Measurements from ENCODE around the gene C10orf88. TPM values are rescaled to one million over a fixed set of nuclear protein-coding genes. Genes with fewer than 3 reads are reported as not detected.

The C10orf88 gene
- total and polyA plus RNA-seq, 2 of the 13 experiments (the other 11 are each of a cell fraction or from before 2014, with no cell fraction given) = 4.6 to 11.8 TPM

DNA sequence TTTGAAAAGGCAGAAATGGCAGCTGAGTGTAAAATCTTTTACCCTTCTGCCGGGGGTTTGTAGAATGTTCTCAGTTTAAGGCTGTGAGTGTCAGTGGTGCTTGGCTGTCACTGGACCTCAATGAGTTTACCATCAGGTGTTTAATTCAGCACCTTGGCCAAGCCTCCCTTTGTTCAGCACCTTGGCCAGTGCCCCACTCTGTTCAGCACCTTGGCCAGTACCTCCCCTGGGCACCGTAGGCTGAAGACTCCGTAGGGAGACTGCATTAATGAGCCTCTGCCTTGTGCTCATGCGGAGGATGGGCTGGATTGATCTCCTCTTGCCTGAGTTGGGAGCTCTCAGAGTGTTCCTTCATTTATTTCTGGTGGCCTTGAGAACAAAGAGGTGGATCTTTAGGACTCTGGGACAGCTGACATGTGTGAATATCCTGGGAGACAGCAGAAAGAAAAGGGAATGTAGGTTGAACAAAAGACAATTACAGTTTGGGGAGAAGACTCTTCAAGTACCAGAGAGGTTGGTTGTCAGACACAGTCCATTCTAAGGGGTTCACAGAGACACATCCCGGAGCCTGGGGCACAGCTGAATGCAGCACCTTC, 42.0 kb downstream of the C10orf88 start (continued):
- TF ChIP-seq ZFAT (CRISPR knock-in tag; conservative IDR thresholded peaks at IDR 0.05) (peak; percentile 98), ZKSCAN8 (CRISPR knock-in tag; IDR thresholded peaks at IDR 0.05; ENCODE audit: borderline replicate concordance) (peak; percentile 99), ZNF652 (CRISPR knock-in tag; IDR thresholded peaks at IDR 0.05; ENCODE audit: borderline replicate concordance, low read depth) (peak; percentile 87), ZFP90 (CRISPR knock-in tag; IDR thresholded peaks at IDR 0.05; ENCODE audit: borderline replicate concordance) (peak; percentile 100), U2AF2 (IDR thresholded peaks at IDR 0.05; ENCODE audit: low read depth, low read length) (no peak), RFX1 (IDR thresholded peaks at IDR 0.05) (no peak), RAD51 (IDR thresholded peaks at IDR 0.05; ENCODE audit: borderline replicate concordance) (no peak), PHF20 (CRISPR knock-in tag; IDR thresholded peaks at IDR 0.05) (peak; percentile 90), MAF1 (CRISPR knock-in tag; IDR thresholded peaks at IDR 0.05; ENCODE audit: borderline replicate concordance) (peak; percentile 100), FOXK2 (IDR thresholded peaks at IDR 0.05) (no peak), ATF6 (CRISPR knock-in tag; conservative IDR thresholded peaks at IDR 0.05) (peak; percentile 100), ZBTB43 (CRISPR knock-in tag; conservative IDR thresholded peaks at IDR 0.05) (peak; percentile 99), DRAP1 (CRISPR knock-in tag; IDR thresholded peaks at IDR 0.05) (peak; percentile 94), ZNF562 (CRISPR knock-in tag; IDR thresholded peaks at IDR 0.05; ENCODE audit: borderline replicate concordance) (peak; percentile 77; the same call in 1 of the 2 replicates), TOPORS (CRISPR knock-in tag; IDR thresholded peaks at IDR 0.05) (peak; percentile 100), KAT7 (CRISPR knock-in tag; IDR thresholded peaks at IDR 0.05; ENCODE audit: borderline replicate concordance) (peak; percentile 95; the same call in 1 of the 2 replicates), ZNF678 (CRISPR knock-in tag; IDR thresholded peaks at IDR 0.05) (peak; percentile 100)
- TF ChIP-seq, protein P1, sequence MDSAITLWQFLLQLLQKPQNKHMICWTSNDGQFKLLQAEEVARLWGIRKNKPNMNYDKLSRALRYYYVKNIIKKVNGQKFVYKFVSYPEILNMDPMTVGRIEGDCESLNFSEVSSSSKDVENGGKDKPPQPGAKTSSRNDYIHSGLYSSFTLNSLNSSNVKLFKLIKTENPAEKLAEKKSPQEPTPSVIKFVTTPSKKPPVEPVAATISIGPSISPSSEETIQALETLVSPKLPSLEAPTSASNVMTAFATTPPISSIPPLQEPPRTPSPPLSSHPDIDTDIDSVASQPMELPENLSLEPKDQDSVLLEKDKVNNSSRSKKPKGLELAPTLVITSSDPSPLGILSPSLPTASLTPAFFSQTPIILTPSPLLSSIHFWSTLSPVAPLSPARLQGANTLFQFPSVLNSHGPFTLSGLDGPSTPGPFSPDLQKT (CRISPR knock-in tag; IDR thresholded peaks at IDR 0.05; ENCODE audit: borderline replicate concordance) = peak; percentile 99; the same call in 1 of the 2 replicates
- TF ChIP-seq, protein P2, sequence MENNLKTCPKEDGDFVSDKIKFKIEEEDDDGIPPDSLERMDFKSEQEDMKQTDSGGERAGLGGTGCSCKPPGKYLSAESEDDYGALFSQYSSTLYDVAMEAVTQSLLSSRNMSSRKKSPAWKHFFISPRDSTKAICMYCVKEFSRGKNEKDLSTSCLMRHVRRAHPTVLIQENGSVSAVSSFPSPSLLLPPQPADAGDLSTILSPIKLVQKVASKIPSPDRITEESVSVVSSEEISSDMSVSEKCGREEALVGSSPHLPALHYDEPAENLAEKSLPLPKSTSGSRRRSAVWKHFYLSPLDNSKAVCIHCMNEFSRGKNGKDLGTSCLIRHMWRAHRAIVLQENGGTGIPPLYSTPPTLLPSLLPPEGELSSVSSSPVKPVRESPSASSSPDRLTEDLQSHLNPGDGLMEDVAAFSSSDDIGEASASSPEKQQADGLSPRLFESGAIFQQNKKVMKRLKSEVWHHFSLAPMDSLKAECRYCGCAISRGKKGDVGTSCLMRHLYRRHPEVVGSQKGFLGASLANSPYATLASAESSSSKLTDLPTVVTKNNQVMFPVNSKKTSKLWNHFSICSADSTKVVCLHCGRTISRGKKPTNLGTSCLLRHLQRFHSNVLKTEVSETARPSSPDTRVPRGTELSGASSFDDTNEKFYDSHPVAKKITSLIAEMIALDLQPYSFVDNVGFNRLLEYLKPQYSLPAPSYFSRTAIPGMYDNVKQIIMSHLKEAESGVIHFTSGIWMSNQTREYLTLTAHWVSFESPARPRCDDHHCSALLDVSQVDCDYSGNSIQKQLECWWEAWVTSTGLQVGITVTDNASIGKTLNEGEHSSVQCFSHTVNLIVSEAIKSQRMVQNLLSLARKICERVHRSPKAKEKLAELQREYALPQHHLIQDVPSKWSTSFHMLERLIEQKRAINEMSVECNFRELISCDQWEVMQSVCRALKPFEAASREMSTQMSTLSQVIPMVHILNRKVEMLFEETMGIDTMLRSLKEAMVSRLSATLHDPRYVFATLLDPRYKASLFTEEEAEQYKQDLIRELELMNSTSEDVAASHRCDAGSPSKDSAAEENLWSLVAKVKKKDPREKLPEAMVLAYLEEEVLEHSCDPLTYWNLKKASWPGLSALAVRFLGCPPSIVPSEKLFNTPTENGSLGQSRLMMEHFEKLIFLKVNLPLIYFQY (CRISPR knock-in tag; IDR thresholded peaks at IDR 0.05; ENCODE audit: borderline replicate concordance) = peak; percentile 100
- TF ChIP-seq, protein P3, sequence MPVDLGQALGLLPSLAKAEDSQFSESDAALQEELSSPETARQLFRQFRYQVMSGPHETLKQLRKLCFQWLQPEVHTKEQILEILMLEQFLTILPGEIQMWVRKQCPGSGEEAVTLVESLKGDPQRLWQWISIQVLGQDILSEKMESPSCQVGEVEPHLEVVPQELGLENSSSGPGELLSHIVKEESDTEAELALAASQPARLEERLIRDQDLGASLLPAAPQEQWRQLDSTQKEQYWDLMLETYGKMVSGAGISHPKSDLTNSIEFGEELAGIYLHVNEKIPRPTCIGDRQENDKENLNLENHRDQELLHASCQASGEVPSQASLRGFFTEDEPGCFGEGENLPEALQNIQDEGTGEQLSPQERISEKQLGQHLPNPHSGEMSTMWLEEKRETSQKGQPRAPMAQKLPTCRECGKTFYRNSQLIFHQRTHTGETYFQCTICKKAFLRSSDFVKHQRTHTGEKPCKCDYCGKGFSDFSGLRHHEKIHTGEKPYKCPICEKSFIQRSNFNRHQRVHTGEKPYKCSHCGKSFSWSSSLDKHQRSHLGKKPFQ (CRISPR knock-in tag; IDR thresholded peaks at IDR 0.05; ENCODE audit: insufficient replicate concordance) = peak; percentile 99

Measured in HepG2 (cell line).